HG03342 (cell line): ENCODE measurements around the gene ENDOG.

Experiments
- ATAC-seq: cut with Tn5 transposase; IDR thresholded peaks from one replicate; pipeline ENCODE4 v1.9.1; 2021; ENCODE audit warnings: mild to moderate bottlenecking, moderate library complexity; ENCODE audit not compliant: unreplicated experiment

ENDOG gene

DNA sequence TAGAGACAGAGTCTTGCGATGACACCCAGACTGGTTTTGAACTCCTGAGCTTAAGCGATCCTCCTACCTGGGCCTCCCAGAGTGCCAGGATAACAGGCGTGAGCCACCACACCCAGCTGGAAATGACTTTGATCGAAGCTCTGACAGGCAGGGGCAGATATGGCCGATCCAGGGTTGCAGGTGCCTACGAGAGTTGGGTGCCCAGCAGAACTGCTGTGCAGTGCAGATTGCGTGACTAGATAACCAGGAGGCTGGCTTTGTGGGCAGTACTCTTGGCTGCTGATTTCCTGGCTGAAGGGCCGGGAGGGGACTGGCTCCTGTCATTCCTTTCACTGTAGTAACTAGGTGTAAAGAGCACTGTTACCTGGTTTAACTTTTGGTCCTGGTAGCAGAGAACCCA lies 19.4 kb upstream of the ENDOG start:
- no peak for ATAC-seq

DNA sequence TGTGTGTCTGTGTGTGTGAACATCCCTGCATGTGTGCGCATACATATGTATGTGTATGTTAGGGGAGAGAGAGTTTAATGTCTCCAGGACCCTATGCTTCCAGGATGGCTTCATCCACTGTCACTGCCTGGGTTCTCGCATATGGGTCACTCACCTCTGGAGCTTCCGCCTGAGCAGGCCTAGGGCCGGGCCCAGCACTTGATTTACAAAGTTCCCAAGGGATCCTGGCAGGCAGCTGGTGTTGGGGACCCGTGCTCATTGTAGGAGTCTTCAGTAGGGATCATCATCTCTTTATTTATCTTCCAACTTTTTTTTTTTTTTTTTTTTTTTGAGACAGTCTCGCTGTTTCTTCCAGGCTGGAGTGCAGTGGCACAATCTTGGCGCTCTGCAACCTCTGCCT lies 18.2 kb upstream of the ENDOG start:
- ATAC-seq = no peak

DNA sequence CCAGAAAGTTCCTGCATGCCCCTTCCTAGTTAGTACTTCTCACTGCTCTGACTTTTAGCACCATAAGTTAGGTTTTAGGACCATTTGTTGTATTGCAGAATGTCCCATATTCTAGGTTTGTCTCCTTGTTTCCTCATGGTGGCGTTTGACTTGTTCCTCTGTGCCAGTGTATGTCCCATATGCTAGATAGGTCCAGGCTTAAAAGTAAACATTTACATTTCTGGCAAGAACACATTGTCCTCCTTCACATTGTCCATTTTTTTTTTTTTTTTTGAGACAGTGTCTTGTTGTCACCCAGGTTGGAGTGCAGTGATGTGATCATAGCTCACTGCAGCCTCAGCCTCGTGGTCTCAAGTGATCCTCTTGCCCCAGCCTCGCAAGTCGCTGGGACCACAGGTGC lies 15.8 kb upstream of the ENDOG start:
- ATAC-seq = no peak

DNA sequence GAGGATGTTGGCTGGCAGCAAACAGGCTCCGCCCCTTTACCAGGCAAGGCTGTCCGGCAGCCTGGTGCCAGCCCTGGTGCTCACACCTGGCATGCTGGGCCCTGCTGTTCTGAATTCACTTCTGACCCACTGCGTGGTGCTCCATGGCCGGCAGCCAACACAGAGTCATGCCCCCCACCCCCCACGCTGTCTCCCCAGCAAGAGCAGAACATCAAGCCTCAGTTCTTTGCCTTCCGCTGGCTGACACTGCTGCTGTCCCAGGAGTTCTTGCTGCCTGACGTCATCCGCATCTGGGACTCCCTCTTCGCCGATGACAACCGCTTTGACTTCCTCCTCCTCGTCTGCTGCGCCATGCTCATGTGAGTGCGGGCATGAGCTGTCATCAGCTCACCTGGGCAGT lies 12.6 kb upstream of the ENDOG start:
- ATAC-seq = no peak

DNA sequence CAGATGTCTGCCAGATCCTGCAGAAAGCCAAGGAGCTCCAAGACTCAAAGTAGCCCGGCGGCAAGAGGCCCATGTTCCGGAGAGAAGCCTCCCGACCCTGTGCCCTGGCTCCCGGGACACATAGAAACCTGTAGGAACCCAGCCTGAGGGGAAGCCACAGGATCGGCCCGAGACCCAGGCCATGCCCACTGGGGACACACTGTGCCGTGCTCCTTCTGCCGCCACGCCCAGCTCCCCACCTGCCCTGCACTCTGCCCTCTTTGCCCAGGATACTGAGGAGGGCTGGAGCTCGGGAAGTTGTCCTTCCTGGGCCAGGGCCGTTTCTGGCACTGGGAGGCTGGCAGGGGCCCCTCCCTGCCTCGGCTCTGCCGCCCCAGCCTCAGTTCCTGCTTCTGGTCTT lies 10.5 kb upstream of the ENDOG start:
- ATAC-seq = no peak

DNA sequence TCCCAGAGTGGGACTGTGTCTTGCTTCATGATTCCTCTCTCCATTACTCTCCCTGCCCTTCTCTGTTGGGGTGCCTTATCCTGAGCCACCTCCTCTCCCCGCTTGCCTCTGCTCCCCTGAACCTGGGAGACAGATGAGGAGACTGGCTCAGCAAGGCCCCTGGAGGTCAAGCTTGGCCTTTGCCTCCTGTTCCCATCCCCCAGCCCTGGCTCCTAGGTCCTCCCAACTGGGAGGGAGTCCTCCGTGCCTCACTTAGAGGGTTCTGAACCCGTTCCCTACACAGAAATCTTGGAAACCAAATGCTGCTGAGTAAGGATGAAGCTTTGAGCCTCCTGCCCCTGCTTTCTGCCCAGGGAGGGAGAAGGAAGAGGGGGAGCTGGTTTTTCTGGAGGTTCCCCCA lies 9.8 kb upstream of the ENDOG start:
- ATAC-seq = no peak

DNA sequence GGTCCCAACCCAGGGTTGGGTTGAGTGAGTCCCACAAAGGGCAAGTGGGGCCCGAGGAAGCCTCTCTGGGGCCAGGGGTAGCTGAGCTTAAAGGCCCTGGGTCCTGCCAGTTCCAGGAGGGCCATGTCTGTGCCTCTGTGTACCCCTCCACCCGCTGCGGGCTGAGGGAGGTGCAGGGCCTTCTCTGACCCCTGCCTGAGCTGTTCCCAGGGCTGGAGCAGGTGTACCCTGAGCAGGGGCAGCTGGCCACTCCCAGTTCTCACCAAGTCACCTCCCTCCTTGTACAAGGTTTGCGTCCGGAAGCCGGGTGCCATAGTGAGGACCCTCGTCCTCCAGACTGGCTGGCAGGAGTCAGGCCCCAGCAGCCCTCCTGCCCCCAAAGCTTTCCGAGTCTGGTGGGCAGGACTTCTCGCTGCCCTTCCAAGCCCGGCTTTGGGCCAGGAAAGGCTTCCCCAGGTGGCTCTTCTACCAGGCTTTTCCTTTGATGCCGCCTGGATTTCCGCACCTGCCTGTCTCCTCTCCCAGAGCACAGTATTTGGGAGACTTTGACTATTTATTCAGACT lies 9.2 kb upstream of the ENDOG start:
- no peak for ATAC-seq

DNA sequence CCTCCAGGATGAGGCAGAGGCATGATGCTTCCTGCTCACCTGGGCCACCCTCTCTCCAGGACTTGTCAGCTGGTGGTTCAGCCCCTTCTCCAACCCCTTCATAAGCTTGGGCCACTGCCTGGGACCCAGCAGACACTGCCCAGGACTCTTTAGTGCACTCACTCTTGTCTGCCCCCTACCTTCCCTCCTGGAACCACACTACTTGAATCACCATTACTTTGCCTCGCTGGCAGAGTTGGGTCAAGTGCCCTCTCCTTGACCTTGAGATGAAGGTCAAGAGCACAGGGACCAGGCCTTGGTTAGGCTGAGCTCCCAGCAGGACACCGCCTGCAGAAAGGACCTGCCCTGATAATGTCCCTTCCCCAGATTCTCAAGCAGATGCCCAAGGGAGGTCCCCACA lies 8.5 kb upstream of the ENDOG start:
- no peak for ATAC-seq

DNA sequence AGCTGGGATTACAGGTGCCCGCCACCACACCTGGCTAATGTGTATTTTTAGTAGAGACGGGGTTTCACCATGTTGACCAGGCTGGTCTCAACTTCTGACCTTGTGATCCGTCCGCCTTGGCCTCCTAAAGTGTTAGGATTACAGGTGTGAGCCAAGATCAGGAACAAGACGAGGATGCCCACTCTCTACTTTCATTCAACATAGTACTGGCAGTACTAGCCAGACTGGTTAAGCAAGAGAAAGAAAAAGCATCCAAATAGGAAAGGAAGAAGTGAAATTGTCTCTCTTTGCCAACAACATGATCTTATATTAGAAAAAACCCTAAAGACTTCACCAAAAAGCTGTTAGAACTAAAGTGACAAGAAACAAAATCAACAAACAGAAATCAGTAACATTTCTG lies 7.4 kb upstream of the ENDOG start:
- ATAC-seq = no peak

DNA sequence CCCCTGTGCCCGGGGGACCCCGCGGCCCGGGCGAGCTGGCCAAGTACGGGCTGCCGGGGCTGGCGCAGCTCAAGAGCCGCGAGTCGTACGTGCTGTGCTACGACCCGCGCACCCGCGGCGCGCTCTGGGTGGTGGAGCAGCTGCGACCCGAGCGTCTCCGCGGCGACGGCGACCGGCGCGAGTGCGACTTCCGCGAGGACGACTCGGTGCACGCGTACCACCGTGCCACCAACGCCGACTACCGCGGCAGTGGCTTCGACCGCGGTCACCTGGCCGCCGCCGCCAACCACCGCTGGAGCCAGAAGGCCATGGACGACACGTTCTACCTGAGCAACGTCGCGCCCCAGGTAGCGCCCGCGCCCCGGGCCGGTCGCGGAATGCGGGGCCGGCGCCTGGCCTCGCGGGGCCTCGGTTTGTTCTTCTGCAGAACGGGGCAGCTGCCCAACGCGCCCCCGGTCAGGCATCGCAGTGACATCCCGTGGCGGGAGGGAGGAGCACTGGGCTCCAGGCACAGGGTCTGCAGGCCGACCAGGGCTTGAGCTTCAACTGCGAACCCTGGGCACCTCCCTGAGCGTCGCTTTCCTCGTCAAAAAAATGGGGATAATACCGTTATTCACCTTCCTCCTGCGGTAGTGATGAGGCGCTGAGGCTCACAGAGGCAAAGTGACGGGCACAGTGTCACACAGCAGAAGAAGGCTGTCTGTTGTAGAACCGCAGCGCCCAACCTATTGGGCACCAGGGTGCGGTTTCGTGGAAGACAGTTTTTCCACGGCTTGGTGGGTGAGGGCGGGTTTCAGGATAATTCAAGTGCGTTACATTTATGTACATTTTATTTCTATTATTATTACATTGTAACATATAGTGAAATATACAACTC lies 777 bp downstream of the ENDOG start:
- peak; percentile 23 for ATAC-seq

DNA sequence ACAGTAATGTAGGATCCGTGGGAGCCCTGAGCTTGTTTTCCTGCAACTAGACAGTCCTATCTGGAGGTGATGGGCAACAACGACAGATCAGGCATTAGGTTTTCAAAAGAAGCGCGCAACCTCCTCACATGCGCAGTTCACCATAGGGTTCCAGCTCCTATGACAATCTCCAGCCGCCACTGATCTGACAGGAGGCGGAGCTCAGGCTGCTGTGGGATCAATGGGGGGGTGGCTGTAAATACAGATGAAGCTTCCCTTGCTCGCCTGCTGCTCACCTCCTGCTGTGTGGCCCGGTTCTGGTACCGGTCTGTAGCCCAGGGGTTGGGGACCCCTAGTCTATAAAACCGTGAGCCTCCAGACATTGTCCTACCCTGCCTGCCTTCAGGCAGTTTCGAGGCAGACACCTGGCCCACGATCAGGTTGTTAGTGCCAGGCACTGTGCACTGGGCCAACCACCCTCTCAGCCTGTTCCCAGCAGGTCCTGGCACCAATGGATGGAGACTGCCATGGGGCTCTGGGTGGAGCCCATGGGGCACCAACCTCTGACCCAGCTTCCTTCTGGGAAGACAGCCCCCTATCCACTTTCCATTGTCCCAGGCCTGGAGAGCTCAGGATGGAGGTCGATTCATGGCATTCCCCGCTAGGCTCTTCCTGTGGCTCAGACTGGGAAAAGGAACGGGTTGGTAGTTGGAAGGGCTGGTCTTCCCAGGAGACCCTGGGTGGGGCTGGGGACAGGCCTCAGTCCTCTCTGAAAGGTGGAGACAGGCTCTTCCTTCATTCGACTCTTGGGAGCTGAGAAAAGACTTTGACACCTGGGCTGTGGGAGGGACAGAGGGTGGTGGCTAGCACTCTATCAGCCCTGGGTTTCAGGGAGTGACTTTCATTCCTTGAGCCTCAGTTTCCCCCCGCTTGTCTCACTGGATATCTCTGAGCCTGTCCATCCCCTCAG lies 1.7 kb downstream of the ENDOG start:
- no peak for ATAC-seq

DNA sequence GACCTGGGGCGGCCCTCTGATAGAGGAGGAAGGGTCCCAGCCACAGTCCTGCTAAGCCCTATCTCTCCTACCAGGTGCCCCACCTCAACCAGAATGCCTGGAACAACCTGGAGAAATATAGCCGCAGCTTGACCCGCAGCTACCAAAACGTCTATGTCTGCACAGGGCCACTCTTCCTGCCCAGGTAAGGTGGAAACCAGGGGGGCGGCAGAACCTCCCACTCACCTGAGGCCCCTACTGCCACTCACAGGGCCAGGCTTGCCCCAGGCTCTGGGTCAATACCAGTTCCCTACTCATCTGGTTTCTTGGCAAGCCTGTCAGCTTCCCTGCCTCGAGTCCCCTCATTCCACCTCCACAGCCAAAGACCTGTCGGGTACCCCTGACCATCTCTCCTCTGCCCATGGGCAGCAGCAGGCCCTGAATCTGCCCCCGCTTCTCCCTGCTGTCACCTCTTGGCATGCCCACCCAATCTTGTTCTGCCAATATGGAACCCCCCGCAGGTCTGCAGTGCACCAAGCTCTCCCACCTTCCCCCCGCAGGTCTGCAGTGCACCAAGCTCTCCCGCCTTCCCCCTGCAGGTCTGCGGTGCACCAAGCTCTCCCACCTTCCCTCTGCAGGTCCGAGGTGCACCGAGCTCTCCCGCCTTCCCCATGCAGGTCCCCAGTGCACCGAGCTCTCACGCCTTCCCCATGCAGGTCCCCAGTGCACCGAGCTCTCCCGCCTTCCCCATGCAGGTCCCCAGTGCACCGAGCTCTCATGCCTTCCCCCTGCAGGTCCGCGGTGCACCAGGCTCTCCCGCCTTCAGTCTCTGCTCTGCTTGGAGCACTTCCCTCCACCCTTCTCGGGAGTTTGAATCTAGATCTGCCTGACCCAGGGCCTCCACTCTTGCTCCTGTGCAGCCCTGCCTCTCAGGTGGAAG lies 2.6 kb downstream of the ENDOG start:
- no peak for ATAC-seq

DNA sequence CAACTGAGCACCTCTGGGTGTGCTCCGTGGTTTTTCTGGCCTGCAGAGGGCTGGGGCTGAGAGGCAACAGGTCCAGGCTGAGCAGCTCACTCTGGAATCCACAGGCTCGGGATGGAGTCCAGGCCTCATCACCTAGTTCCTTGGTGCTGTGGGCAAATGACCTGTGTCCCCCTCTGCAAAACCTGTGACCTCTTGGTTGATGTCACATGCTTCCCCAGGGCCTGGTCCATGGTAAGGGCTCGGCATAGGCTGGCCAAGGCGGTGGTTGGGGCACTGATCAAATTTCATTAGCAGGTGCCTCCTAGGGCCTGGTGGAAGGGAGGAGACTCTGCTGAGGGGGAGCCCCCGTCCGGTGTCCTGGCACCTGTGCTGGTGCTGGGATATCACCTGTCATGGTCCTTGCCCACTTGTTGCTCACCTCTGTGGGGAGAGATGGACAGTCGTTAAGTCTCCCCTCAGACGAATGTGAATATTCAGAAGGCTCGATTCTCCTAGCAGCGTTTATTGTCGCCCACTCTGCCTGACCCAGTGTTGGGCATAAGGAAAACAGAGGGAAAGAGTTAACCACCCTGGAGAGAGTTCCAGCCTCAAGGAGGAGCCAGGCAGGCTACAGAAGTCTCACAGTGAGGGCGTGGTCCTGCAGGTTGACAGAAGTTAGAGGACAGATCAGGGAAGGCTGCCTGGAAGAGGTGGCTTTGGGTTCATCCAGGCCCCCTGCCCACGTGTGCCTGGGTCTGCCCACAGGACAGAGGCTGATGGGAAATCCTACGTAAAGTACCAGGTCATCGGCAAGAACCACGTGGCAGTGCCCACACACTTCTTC lies 3.5 kb downstream of the ENDOG start:
- ATAC-seq = no peak

DNA sequence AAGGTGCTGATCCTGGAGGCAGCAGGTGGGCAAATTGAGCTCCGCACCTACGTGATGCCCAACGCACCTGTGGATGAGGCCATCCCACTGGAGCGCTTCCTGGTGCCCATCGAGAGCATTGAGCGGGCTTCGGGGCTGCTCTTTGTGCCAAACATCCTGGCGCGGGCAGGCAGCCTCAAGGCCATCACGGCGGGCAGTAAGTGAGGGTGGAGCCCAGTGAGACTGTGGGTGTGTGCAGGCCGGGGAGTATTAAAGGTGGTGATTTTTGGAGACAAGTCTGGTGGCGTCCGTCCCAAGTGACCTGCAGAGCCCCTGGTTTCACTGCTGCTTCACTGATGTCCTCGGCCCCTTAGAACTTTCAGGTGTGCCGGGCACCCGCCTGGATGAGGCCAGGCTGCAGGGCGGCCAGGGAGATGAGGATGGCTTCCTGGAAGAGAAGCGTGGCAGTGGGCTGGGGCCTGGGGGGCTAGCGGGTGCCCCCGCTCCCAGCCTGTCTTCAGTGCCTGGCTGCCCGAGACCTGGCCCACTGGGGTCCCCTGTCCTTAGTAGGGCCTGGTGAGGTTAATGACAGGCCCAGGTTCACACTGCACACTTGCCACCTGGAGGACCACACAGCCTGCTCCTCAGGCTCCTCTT lies 4.2 kb downstream of the ENDOG start:
- no peak for ATAC-seq

DNA sequence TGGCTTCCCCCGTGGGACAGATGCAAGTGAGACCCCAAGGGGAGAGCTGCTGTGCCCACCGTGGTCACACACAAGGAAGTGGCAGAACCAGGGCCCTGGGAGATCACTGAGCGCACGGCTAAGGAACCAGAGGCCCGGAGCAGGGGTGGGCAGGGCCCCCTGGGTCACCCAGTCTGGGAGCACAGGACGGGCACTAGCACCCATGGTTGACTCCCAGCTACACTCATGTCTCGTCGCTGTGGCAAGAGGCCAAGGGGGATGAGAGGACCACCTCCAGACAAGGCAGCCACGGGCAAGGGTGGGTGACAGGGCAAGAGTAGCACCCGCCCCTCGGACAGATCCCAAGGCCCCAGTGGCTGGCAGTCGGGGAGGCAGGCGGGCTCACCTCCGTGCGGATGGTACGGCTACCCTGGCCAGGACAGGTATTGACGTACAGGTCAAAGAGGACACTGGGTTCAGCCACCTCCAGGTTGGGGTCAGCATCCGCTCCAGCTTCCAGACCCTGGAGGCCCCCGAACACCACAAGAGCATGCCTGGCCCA lies 5.1 kb downstream of the ENDOG start:
- no peak for ATAC-seq

DNA sequence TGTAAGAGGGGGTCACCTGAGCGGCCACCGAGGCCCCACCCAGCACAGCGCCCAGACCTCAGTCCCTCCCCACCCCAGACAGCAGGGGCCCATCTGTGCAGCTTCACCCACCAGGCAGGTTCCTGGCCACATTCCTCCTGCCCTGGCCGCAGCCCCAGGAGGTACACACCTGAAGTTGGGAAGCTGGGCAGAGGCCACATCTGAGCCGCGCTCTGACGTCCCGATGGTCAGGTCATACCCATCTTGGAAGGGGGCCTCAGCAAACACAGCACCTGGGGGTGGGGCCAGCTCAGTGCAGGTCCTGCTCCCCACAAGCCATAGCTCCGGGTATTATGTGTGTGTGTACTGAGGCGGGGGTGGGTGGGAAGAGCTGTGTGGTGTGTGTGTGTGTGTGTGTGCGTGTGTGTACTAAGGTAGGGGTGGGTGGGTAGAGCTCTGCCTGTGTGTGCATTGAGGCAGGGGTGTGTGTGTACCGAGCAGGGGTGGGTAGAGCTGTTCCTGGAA lies 5.7 kb downstream of the ENDOG start:
- ATAC-seq = no peak

DNA sequence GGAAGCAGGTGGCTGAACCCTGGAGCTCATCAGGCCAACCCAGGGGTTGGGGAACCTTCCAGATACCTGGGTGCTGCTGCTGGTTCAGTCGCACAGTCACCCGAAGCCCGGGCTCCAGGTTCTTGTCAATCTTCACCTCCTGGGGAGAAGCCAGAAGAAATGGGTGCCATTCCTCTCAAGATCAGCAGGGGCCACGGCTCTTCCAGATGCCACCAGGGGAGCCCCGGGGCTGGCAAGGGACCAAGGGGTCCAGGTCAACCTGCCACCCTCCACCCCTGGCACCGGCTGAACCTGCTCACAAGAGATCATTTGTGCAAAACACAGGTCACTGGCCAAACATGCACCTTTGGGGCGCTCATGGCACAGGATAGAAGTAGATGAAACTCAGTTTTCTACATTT lies 6.6 kb downstream of the ENDOG start:
- no peak for ATAC-seq

DNA sequence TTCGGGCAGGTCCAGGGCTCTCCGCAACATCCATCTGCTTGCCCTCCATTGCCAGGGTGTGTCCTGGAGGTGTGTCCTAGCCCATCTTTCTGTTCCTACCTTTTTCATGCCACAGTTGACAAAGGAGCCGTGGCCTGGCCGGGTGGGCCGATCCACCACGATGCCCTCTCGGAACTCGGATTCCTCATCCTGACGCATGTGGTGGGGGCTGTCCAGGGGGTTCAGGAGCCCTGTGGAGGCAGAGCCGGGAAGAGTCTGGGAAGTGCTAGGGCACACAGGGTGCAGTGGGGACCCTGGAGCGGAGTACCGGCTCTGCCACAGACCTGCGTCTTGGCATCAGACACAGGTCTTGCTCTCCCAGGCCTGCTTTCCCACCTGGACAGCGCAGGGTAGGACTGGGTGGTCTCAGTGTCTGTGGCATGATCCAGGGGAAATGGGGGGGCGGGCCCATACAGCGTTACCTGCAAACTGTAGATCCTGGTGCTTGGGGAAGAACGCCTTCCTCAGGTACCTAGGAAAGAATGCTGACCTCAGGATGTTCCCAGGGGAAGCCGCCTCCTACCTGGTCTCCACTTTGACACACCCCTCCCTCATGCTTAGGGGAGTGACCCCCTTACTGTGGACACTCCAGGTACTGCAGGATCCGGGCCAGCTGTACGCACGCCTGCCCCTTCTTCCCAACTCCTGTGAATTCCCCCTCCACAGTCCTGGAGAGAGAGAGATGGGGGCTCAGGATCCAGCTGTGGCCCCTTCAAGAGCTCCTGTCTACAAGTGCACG lies 7.8 kb downstream of the ENDOG start:
- ATAC-seq = no peak
